ENCODE measurements around the gene LSG1. TPM values are rescaled to one million over a fixed set of nuclear protein-coding genes. Genes with fewer than 3 reads are reported as not detected.

Gene LSG1
- total and polyA plus RNA-seq, 10 of the 15 experiments (the other 5 are each of a cell fraction or from before 2014, with no cell fraction given) = 14.3 to 75.6 (median 54.4) TPM

- CTCF ChIA-PET = no interaction called here
- intact Hi-C loops (cut with micrococcal nuclease; ENCODE audit: unreplicated experiment) (no loop called here), in situ Hi-C loops (cut with MboI) (no loop called here)
- FAIRE-seq (no peak), ATAC-seq (no peak), DNase-seq (ENCODE audit: low read depth, low spot score) (no peak)
- Histone ChIP-seq H3K27me3 (replicated peaks in 1 of 2; ENCODE audit: control insufficient read depth in 2 of 2, insufficient read depth in 2 of 2, low read length in 1 of 2) (no peaks in the 10 kb centered on the region; a peak in 2 of 4 replicates), H3K4me2 (ENCODE audit: control insufficient read depth, insufficient read depth) (no peak overlapping the region), H4K20me1 (ENCODE audit: control insufficient read depth, insufficient read depth) (no peaks in the 10 kb centered on the region), H3K9ac (ENCODE audit: control insufficient read depth, insufficient read depth, low read length) (no peak overlapping the region), H2AFZ (ENCODE audit: control insufficient read depth, low read depth, low read length) (no peak overlapping the region), H3K36me3 (ENCODE audit: control insufficient read depth in 2 of 2, insufficient read depth in 2 of 2, low read length in 1 of 2) (no peaks in the 10 kb centered on the region), H3K9me3 (replicated peaks; ENCODE audit: control insufficient read depth, insufficient read depth, low read length) (no peaks in the 10 kb centered on the region), H3K4me1 (ENCODE audit: control insufficient read depth, insufficient read depth, low read length) (no peaks in the 10 kb centered on the region), H3K4me3 (no peak overlapping the region), H3K27ac (ENCODE audit: control insufficient read depth, insufficient read depth) (no peak overlapping the region), H3K79me2 (ENCODE audit: control insufficient read depth, insufficient read depth, low read length) (no peaks in the 10 kb centered on the region)
- SMC1A ChIA-PET (ENCODE audit: uncharacterized antibody, unreplicated experiment) = no interaction called here
- TF ChIP-seq ZNF207 (IDR thresholded peaks at IDR 0.05; ENCODE audit: borderline replicate concordance) (no peak), ZBED1 (IDR thresholded peaks at IDR 0.05; ENCODE audit: borderline replicate concordance) (no peak), FOS (IDR thresholded peaks at IDR 0.05; ENCODE audit: borderline replicate concordance, extremely low read depth, insufficient read length) (no peak), NFYA (IDR thresholded peaks at IDR 0.05; ENCODE audit: borderline replicate concordance, low read depth, low read length) (no peak), SREBF1 (IDR thresholded peaks at IDR 0.05; ENCODE audit: low read length) (no peak), CHD4 (IDR thresholded peaks at IDR 0.05) (no peak), POLR2A (IDR thresholded peaks at IDR 0.05; ENCODE audit: low read depth, low read length) (no peak), ZNF274 (IDR thresholded peaks at IDR 0.05; ENCODE audit: insufficient read depth, insufficient read length) (no peak), SKIL (IDR thresholded peaks at IDR 0.05; ENCODE audit: low read depth, poor library complexity, severe bottlenecking) (no peak), SP1 (IDR thresholded peaks at IDR 0.05; ENCODE audit: low read depth, low read length) (no peak), REST (IDR thresholded peaks at IDR 0.05; ENCODE audit: low read depth, low read length) (no peak)
- WGBS (ENCODE audit: insufficient coverage, insufficient replicate concordance, low lambda C conversion rate, missing lambda C conversion rate) = 65% methylated on average over 9 of the region's 9 CpGs
- RAD21 ChIA-PET (ENCODE audit: unreplicated experiment) = no interaction called here
- BruUV-seq (replicated peaks) = no TSS peak
- POLR2A ChIA-PET = no interaction called here
Observed at GRCh38 chr3:194713299-194714136, 41.5 kb upstream of the LSG1 start.
